AG10803 (cell line): ENCODE data around the gene C20orf204.

Source experiments
- DNase-seq: peaks from one replicate; pipeline ENCODE4 v3.0.0; 2010; ENCODE audit warnings: low read depth
- H3K4me3 ChIP-seq: 2 replicates; pipeline ENCODE4 v1.5.1; 2011; ENCODE audit warnings: mild to moderate bottlenecking, low read length, control low read depth
- TF ChIP-seq, protein P1 (sequence below): conservative IDR thresholded peaks from 2 replicates; pipeline ENCODE4 v1.5.1; 2011; ENCODE audit warnings: mild to moderate bottlenecking, low read length, control low read depth, inconsistent platforms

Gene C20orf204

DNA sequence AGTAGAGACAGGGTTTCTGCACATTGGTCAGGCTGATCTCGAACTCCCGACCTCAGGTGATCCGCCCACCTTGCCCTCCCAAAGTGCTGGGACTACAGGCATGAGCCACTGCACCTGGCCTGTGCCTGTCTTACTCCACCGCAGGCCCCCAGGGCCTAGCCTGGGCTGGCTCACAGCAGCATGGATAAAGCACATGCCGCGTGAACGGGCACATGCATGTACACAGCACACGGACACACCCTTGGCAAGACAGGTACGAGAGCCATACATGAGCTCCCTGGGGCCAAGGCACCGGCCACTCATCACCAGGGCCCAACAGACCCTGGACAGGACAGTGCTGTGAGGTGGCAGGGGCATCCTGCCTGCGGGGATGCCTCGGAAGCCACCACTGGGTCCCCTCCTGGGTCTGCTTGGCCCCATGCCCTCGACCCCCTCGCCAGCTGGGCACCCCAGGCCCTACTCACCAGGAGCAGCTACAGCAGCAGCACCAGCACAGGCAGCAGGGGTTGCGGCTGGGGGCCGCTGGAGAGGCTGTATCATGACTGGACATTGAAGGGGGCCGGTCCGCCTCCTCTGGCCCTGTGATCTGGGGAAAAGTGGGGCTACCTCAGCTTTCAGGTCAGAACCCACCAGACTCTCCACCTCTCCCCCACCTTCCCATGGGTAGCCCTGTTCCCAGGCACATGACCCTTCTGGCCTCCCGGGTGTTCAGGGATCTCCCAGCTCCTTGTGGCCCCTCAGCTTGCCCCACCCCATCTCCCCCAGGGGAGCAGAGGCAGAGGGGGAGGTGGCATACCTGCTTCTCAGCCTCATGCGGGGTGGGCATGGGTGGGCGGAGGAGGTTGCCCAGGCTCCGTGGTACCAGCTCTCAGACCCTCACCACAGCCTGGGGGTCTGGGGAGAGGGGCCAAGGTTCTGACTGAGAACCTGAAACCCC is 40.3 kb downstream of the C20orf204 start:
- DNase-seq, result no peak
- TF ChIP-seq, protein P1, sequence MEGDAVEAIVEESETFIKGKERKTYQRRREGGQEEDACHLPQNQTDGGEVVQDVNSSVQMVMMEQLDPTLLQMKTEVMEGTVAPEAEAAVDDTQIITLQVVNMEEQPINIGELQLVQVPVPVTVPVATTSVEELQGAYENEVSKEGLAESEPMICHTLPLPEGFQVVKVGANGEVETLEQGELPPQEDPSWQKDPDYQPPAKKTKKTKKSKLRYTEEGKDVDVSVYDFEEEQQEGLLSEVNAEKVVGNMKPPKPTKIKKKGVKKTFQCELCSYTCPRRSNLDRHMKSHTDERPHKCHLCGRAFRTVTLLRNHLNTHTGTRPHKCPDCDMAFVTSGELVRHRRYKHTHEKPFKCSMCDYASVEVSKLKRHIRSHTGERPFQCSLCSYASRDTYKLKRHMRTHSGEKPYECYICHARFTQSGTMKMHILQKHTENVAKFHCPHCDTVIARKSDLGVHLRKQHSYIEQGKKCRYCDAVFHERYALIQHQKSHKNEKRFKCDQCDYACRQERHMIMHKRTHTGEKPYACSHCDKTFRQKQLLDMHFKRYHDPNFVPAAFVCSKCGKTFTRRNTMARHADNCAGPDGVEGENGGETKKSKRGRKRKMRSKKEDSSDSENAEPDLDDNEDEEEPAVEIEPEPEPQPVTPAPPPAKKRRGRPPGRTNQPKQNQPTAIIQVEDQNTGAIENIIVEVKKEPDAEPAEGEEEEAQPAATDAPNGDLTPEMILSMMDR, result no peak
- H3K4me3 ChIP-seq, result no peak overlapping the region

GRCh38 chr20:64077094-64077493 is 41.1 kb downstream of the C20orf204 start:
- TF ChIP-seq, protein P1, result no peak
- DNase-seq, result no peak
- no peak overlapping the region for H3K4me3 ChIP-seq

- TF ChIP-seq, protein P1, result no peak
- no peak for DNase-seq
- no peak overlapping the region for H3K4me3 ChIP-seq
Observed at GRCh38 chr20:64077541-64077875, 41.5 kb downstream of the C20orf204 start.

DNA sequence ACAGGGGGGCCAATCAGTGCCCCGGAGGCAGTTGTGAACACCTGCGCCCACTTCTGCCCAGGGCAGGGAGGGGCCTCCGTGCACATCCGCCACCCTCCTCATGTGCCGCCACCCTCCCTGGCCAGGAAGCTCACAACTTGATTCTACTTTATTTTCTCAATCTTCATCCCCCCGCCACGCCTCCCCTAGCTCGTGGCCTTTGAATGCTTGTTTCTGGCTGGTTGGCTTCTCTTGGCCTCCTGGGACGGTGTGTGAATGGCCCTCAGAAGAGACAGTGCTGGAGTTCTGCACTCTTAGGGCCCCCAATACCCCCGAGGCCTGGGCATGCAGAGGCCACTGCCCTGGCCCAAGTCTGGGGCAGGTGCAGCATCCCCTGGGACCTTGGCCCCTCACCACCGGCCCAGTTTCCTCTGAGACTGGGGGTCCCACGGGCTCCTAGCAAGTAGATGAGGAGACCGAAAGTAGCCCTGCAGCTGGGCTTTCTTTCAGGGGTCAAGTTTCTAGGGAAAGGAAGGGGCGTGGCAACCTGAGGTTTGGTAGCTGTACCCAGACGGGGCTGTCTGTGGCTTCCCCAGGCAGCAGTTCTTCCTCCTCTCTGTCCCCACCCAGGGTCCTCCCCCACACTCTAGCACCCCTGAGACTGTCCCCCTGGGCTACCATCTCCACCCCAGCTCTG is 42.0 kb downstream of the C20orf204 start:
- TF ChIP-seq, protein P1, result no peak
- DNase-seq, result no peak
- H3K4me3 ChIP-seq, result peak overlapping the region; percentile 71

- TF ChIP-seq, protein P1, result no peak
- DNase-seq, result no peak
- peak overlapping the region; percentile 71 for H3K4me3 ChIP-seq
Observed at GRCh38 chr20:64078934-64079272, 42.9 kb downstream of the C20orf204 start.

- DNase-seq, result peak; percentile 64
- TF ChIP-seq, protein P1, result no peak
- H3K4me3 ChIP-seq, result peak within 1 kb of the TSS; percentile 71
Observed at GRCh38 chr20:64079273-64080012, 43.5 kb downstream of the C20orf204 start, which contains the start of gene RGS19. Gene RGS19, minus strand, starts transcription at chr20:64079518. Its CDS starts 2,632 bp downstream, at chr20:64076886.
